ENCODE results near the gene ZNF408.

GRCh38 chr11:46668480-46669085 lies 32.2 kb upstream of the ZNF408 start:
- TF ChIP-seq CTCF (IDR thresholded peaks at IDR 0.05) (no peak), ZFX (IDR thresholded peaks at IDR 0.05; ENCODE audit: borderline replicate concordance) (no peak)

All from 22Rv1 (cell line).